Activated naive CD8-positive, alpha-beta T cell treated with anti-CD3 and anti-CD28 coated beads, Interleukin-2, amount 50 U/mL, for 24 hours (primary cell): ENCODE results near the gene DHX15.

Source experiments
- ATAC-seq: fragments of 150-1000 bp; cut with Tn5 transposase; one replicate; pipeline ENCODE4 v1.10.0; 2021
- DNase-seq: peaks from one replicate; pipeline ENCODE4 v3.0.0; 2021
- H3K27ac Mint-ChIP-seq: one replicate; pipeline ENCODE4 v1.8.0; 2021; ENCODE audit warnings: mild to moderate bottlenecking, mixed read lengths
- H3K27me3 Mint-ChIP-seq: one replicate; pipeline ENCODE4 v1.8.0; 2021; ENCODE audit warnings: mixed read lengths
- H3K36me3 Mint-ChIP-seq: one replicate; pipeline ENCODE4 v1.8.0; 2021; ENCODE audit warnings: low read depth, mixed read lengths
- H3K4me1 Mint-ChIP-seq: one replicate; pipeline ENCODE4 v1.8.0; 2021; ENCODE audit warnings: mixed read lengths
- H3K4me3 Mint-ChIP-seq: one replicate; pipeline ENCODE4 v1.8.0; 2021; ENCODE audit warnings: mild to moderate bottlenecking, moderate library complexity, mixed read lengths
- H3K9me3 Mint-ChIP-seq: one replicate; pipeline ENCODE4 v1.8.0; 2021; ENCODE audit warnings: mixed read lengths

The DHX15 gene

DNA sequence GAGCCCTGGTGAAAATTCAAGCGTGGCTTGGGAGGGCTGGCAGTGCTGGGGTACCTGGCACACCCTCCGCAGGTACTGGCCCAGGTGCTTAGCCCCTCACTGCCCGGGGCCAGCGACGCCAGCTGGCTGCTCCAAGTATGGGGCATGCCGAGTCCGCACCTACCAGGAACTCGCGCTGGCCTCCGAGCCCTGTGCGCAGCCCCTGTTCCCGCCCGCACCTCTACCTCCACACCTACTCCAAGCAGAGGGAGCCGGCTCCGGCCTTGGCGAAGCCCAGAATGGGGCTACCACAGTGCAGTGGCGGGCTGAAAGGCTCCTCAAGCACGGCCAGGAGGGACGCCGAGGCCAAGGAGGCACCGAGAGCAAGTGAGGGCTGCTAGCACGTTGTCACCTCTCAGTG, 14.9 kb upstream of the DHX15 start:
- Mint-ChIP-seq H3K4me3 (no peak overlapping the region), H3K4me1 (peaks cover under 1% of the 10 kb centered on the region), H3K27ac (no peak overlapping the region), H3K9me3 (peaks cover 4% of the 10 kb centered on the region), H3K36me3 (no peaks in the 10 kb centered on the region), H3K27me3 (no peaks in the 10 kb centered on the region)
- ATAC-seq (no peak), DNase-seq (no peak)

GRCh38 chr4:24598025-24598424, 13.7 kb upstream of the DHX15 start:
- no peaks in the 10 kb centered on the region for H3K4me1 Mint-ChIP-seq
- H3K27ac Mint-ChIP-seq = no peak overlapping the region
- H3K36me3 Mint-ChIP-seq = no peaks in the 10 kb centered on the region
- H3K4me3 Mint-ChIP-seq = no peak overlapping the region
- ATAC-seq (no peak), DNase-seq (no peak)
- H3K9me3 Mint-ChIP-seq = peaks cover 4% of the 10 kb centered on the region
- H3K27me3 Mint-ChIP-seq = no peaks in the 10 kb centered on the region

DNA sequence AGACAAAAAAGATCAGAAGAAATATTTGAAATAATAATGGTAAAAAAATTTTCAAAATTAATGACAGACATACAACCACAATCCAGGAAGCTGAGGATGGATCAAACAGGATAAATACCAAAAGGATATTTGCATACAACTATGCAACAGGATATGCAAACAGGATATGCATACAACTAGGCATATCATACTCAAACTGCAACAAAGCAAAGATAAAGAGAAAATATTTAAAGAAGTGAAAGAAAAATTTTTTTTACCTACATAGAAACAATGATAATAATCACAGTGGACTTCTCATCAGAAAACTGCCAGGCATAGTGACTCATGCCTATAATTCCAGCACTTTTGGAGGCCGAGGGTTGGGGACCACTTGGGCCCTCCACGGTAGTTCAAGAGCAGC, 11.3 kb upstream of the DHX15 start:
- Mint-ChIP-seq H3K27ac (no peak overlapping the region), H3K9me3 (peaks cover 13% of the 10 kb centered on the region), H3K36me3 (peaks cover 5% of the 10 kb centered on the region), H3K4me3 (no peak overlapping the region), H3K27me3 (peaks cover 8% of the 10 kb centered on the region), H3K4me1 (no peaks in the 10 kb centered on the region)
- DNase-seq (no peak), ATAC-seq (no peak)

DNA sequence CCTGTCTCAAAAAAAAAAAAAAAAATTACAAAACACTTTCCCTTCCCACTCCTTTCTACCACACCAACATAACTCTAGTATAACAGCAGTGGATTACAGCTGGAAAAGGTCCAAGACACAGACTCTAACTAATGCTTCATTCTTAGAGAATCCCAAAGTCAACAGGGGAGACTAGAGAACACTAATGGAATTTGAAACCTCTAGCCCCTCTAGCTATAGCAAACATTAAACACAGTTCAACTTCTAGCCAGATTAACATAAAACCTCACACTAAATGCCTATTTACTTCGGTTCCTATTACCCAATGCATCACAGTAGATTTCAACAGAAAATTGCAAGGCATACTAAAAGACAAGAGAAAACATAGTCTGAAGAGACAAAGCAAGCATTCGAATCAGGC, 10.5 kb upstream of the DHX15 start:
- H3K9me3 Mint-ChIP-seq = peaks cover 20% of the 10 kb centered on the region
- H3K4me3 Mint-ChIP-seq = no peak overlapping the region
- no peaks in the 10 kb centered on the region for H3K4me1 Mint-ChIP-seq
- no peak for DNase-seq
- peaks cover 6% of the 10 kb centered on the region for H3K36me3 Mint-ChIP-seq
- H3K27me3 Mint-ChIP-seq = peaks cover 8% of the 10 kb centered on the region
- ATAC-seq = no peak
- no peak overlapping the region for H3K27ac Mint-ChIP-seq

DNA sequence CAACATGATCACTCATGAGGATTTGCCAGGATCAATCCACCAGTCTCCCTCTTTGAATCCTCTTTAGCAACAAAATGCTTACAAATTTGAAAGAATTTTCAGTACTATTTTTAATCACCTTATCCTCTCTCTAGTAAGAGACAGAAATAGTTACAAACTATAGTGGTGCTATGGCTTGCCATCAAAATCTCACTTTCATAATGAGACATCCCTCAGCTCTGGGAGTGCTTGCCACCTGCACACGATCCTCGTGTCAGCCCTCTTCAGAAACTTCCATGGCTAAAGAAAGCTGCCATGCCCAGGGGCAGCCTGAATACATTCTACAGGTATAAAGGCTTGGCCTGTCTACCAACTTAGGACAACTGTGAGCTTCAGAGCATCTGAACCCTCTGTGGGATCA, 5.1 kb upstream of the DHX15 start:
- Mint-ChIP-seq H3K27ac (no peak overlapping the region), H3K36me3 (peaks cover 6% of the 10 kb centered on the region), H3K27me3 (peaks cover 8% of the 10 kb centered on the region), H3K9me3 (peaks cover 17% of the 10 kb centered on the region), H3K4me1 (peaks cover 8% of the 10 kb centered on the region), H3K4me3 (no peak overlapping the region)
- peak; percentile 8 for ATAC-seq
- no peak for DNase-seq

GRCh38 chr4:24588216-24588954, 4.0 kb upstream of the DHX15 start:
- DNase-seq (no peak), ATAC-seq (no peak)
- H3K27me3 Mint-ChIP-seq = peaks cover 8% of the 10 kb centered on the region
- peaks cover 8% of the 10 kb centered on the region for H3K4me1 Mint-ChIP-seq
- H3K9me3 Mint-ChIP-seq = peaks cover 17% of the 10 kb centered on the region
- H3K4me3 Mint-ChIP-seq = no peak overlapping the region
- peaks cover 11% of the 10 kb centered on the region for H3K36me3 Mint-ChIP-seq
- no peak overlapping the region for H3K27ac Mint-ChIP-seq

- H3K4me1 Mint-ChIP-seq = peaks cover 46% of the 10 kb centered on the region
- peak overlapping the region; percentile 99 for H3K4me3 Mint-ChIP-seq
- H3K27me3 Mint-ChIP-seq = no peaks in the 10 kb centered on the region
- DNase-seq (peak; percentile 53), ATAC-seq (peak; percentile 33)
- H3K27ac Mint-ChIP-seq = peak overlapping the region; percentile 99
- no peaks in the 10 kb centered on the region for H3K9me3 Mint-ChIP-seq
- H3K36me3 Mint-ChIP-seq = peaks cover 42% of the 10 kb centered on the region
Observed at GRCh38 chr4:24583451-24584210, 723 bp downstream of the DHX15 start.

- H3K4me1 Mint-ChIP-seq = peaks cover 59% of the 10 kb centered on the region
- H3K36me3 Mint-ChIP-seq = peaks cover 55% of the 10 kb centered on the region
- H3K27ac Mint-ChIP-seq = peak overlapping the region; percentile 99
- no peaks in the 10 kb centered on the region for H3K9me3 Mint-ChIP-seq
- peak overlapping the region; percentile 99 for H3K4me3 Mint-ChIP-seq
- no peak for DNase-seq
- H3K27me3 Mint-ChIP-seq = no peaks in the 10 kb centered on the region
- no peak for ATAC-seq
Observed at GRCh38 chr4:24582235-24582832, 2.0 kb downstream of the DHX15 start.

GRCh38 chr4:24578364-24578763, 6.0 kb downstream of the DHX15 start:
- no peaks in the 10 kb centered on the region for H3K9me3 Mint-ChIP-seq
- H3K4me3 Mint-ChIP-seq = peak overlapping the region; percentile 5
- ATAC-seq (no peak), DNase-seq (no peak)
- peaks cover 86% of the 10 kb centered on the region for H3K36me3 Mint-ChIP-seq
- H3K27me3 Mint-ChIP-seq = no peaks in the 10 kb centered on the region
- H3K4me1 Mint-ChIP-seq = peaks cover 81% of the 10 kb centered on the region
- H3K27ac Mint-ChIP-seq = no peak overlapping the region

GRCh38 chr4:24576276-24576675, 8.1 kb downstream of the DHX15 start:
- no peak for ATAC-seq
- no peaks in the 10 kb centered on the region for H3K9me3 Mint-ChIP-seq
- H3K36me3 Mint-ChIP-seq = peaks cover 83% of the 10 kb centered on the region
- no peak overlapping the region for H3K27ac Mint-ChIP-seq
- no peak overlapping the region for H3K4me3 Mint-ChIP-seq
- DNase-seq = no peak
- peaks cover 77% of the 10 kb centered on the region for H3K4me1 Mint-ChIP-seq
- H3K27me3 Mint-ChIP-seq = no peaks in the 10 kb centered on the region

GRCh38 chr4:24574236-24574635, 10.1 kb downstream of the DHX15 start:
- Mint-ChIP-seq H3K27me3 (no peaks in the 10 kb centered on the region), H3K4me3 (no peak overlapping the region), H3K36me3 (peaks cover 89% of the 10 kb centered on the region), H3K9me3 (no peaks in the 10 kb centered on the region), H3K4me1 (peaks cover 82% of the 10 kb centered on the region), H3K27ac (no peak overlapping the region)
- no peak for DNase-seq
- ATAC-seq = no peak

- H3K4me3 Mint-ChIP-seq = no peak overlapping the region
- H3K4me1 Mint-ChIP-seq = peaks cover 80% of the 10 kb centered on the region
- H3K27ac Mint-ChIP-seq = peak overlapping the region; percentile 22
- no peak for DNase-seq
- no peak for ATAC-seq
- no peaks in the 10 kb centered on the region for H3K27me3 Mint-ChIP-seq
- peaks cover 89% of the 10 kb centered on the region for H3K36me3 Mint-ChIP-seq
- H3K9me3 Mint-ChIP-seq = no peaks in the 10 kb centered on the region
Observed at GRCh38 chr4:24573582-24573981, 10.8 kb downstream of the DHX15 start.

GRCh38 chr4:24570574-24571236, 13.6 kb downstream of the DHX15 start:
- Mint-ChIP-seq H3K27me3 (no peaks in the 10 kb centered on the region), H3K4me1 (peaks cover 69% of the 10 kb centered on the region), H3K36me3 (peaks cover 86% of the 10 kb centered on the region), H3K27ac (peak overlapping the region; percentile 49), H3K9me3 (no peaks in the 10 kb centered on the region), H3K4me3 (peak overlapping the region; percentile 13)
- DNase-seq (no peak), ATAC-seq (peak; percentile 44)

DNA sequence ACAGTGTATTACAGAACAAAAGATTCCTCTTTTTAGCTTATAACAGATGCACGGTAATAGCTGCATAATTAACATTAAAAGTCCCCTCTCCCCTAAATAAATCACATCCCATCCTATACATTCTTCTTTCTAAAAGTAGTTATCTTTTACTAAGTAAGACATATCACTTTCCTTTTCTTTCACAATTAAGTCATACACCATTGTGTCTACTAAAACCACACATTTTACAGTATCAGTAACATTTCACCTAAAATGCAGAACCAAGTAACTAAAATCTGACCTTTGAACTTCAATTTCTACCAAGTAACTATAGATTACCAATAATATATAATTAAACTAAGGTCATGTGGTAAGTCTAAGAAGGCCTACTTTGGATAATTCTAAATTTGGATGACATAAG, 14.2 kb downstream of the DHX15 start:
- ATAC-seq = peak; percentile 23
- no peaks in the 10 kb centered on the region for H3K9me3 Mint-ChIP-seq
- H3K4me1 Mint-ChIP-seq = peaks cover 70% of the 10 kb centered on the region
- H3K36me3 Mint-ChIP-seq = peaks cover 86% of the 10 kb centered on the region
- no peak for DNase-seq
- H3K27me3 Mint-ChIP-seq = no peaks in the 10 kb centered on the region
- peak overlapping the region; percentile 49 for H3K27ac Mint-ChIP-seq
- H3K4me3 Mint-ChIP-seq = peak overlapping the region; percentile 15
